DND-41 (cell line): ENCODE results near the gene SEMA4C.

Source experiments
- ATAC-seq: fragments of 200-7000 bp; cut with Tn5 transposase; 3 replicates; pipeline ENCODE4 v1.9.1; 2021; ENCODE audit warnings: low read depth; ENCODE audit not compliant: insufficient read depth
- DNase-seq: peaks from one replicate; pipeline ENCODE4 v3.0.0-alpha.2; 2020
- H2AFZ ChIP-seq: 2 replicates; pipeline ENCODE4 v1.6.0; 2012; ENCODE audit warnings: low read depth, low read length
- H3K27ac ChIP-seq: 2 replicates; pipeline ENCODE4 v1.5.1; 2012; ENCODE audit warnings: low read length, inconsistent platforms
- H3K27me3 ChIP-seq: fragments of 200-600 bp; sonication (generic); 2 replicates; pipeline ENCODE4 v1.6.0; 2012; ENCODE audit warnings: low read length, mild to moderate bottlenecking, inconsistent platforms; ENCODE audit not compliant: insufficient read depth, poor library complexity
- H3K36me3 ChIP-seq: 2 replicates; pipeline ENCODE4 v1.5.1; 2012; ENCODE audit warnings: low read length, inconsistent platforms; ENCODE audit not compliant: insufficient read depth
- H3K4me1 ChIP-seq: 2 replicates; pipeline ENCODE4 v1.5.1; 2012; ENCODE audit warnings: mild to moderate bottlenecking, low read length; ENCODE audit not compliant: insufficient read depth
- H3K4me2 ChIP-seq: 2 replicates; pipeline ENCODE4 v1.6.0; 2012; ENCODE audit warnings: mild to moderate bottlenecking, moderate library complexity, low read length, inconsistent platforms; ENCODE audit not compliant: insufficient read depth
- H3K4me3 ChIP-seq, 2 experiments: fragments of 200-600 bp in 1 of 2; shearing (Covaris generic) in 1 of 2; 2 replicates each; pipeline ENCODE4 v1.5.1; 2012 to 2016; ENCODE audit warnings: inconsistent platforms in 2 of 2, low read length in 2 of 2, mild to moderate bottlenecking in 2 of 2, low read depth in 1 of 2, moderate library complexity in 1 of 2
- H3K79me2 ChIP-seq: 2 replicates; pipeline ENCODE4 v1.6.0; 2012; ENCODE audit warnings: low read length, inconsistent platforms; ENCODE audit not compliant: insufficient read depth
- H3K9ac ChIP-seq: 2 replicates; pipeline ENCODE4 v1.6.0; 2012; ENCODE audit warnings: low read depth, mild to moderate bottlenecking, inconsistent platforms, low read length, moderate library complexity
- H3K9me3 ChIP-seq: 2 replicates; pipeline ENCODE4 v1.5.1; 2012; ENCODE audit warnings: low read length, moderate library complexity, mild to moderate bottlenecking, inconsistent platforms; ENCODE audit not compliant: insufficient read depth, severe bottlenecking
- H4K20me1 ChIP-seq: 2 replicates; pipeline ENCODE4 v1.6.0; 2012; ENCODE audit warnings: low read length; ENCODE audit not compliant: insufficient read depth
- CTCF ChIP-seq: IDR thresholded peaks from 2 replicates; pipeline ENCODE4 v1.5.1; 2012; ENCODE audit warnings: borderline replicate concordance, low read length, moderate library complexity, mild to moderate bottlenecking; ENCODE audit not compliant: poor library complexity, severe bottlenecking; ENCODE audit errors: extremely low read depth
- EZH2 ChIP-seq: IDR thresholded peaks from 3 replicates; pipeline ENCODE4 v1.6.1; 2012; ENCODE audit warnings: borderline replicate concordance, low read depth, mild to moderate bottlenecking, moderate library complexity, low read length, inconsistent platforms; ENCODE audit not compliant: severe bottlenecking

Gene SEMA4C

GRCh38 chr2:96898641-96899412 is 28.9 kb upstream of the SEMA4C start:
- Histone ChIP-seq H3K27me3 (no peaks in the 10 kb centered on the region), H2AFZ (no peak overlapping the region), H3K4me2 (no peak overlapping the region), H3K36me3 (no peaks in the 10 kb centered on the region), H3K27ac (no peak overlapping the region), H3K4me3 (no peak overlapping the region), H3K4me1 (no peaks in the 10 kb centered on the region), H3K79me2 (no peaks in the 10 kb centered on the region), H3K9ac (no peak overlapping the region), H4K20me1 (no peaks in the 10 kb centered on the region; the same call in 1 of the 2 replicates), H3K9me3 (no peaks in the 10 kb centered on the region)
- no peak for TF ChIP-seq EZH2
- TF ChIP-seq CTCF = no peak
- no peak for ATAC-seq
- DNase-seq = no peak

GRCh38 chr2:96898135-96898505 is 28.2 kb upstream of the SEMA4C start:
- Histone ChIP-seq H4K20me1 (no peaks in the 10 kb centered on the region; the same call in 1 of the 2 replicates), H3K36me3 (no peaks in the 10 kb centered on the region), H2AFZ (no peak overlapping the region), H3K4me3 (no peak overlapping the region), H3K4me2 (no peak overlapping the region), H3K79me2 (no peaks in the 10 kb centered on the region), H3K27me3 (no peaks in the 10 kb centered on the region), H3K9me3 (no peaks in the 10 kb centered on the region), H3K4me1 (no peaks in the 10 kb centered on the region), H3K9ac (no peak overlapping the region), H3K27ac (no peak overlapping the region)
- TF ChIP-seq EZH2 (no peak), CTCF (no peak)
- ATAC-seq (no peak), DNase-seq (no peak)

- H3K4me1 ChIP-seq = no peaks in the 10 kb centered on the region
- TF ChIP-seq EZH2 (no peak), CTCF (no peak)
- DNase-seq (no peak), ATAC-seq (no peak)
- no peaks in the 10 kb centered on the region; the same call in 1 of the 2 replicates for H4K20me1 ChIP-seq
- H3K9me3 ChIP-seq = no peaks in the 10 kb centered on the region
- H3K9ac ChIP-seq = no peak overlapping the region
- no peak overlapping the region for H3K4me2 ChIP-seq
- H3K4me3 ChIP-seq = no peak overlapping the region
- no peak overlapping the region for H3K27ac ChIP-seq
- no peaks in the 10 kb centered on the region for H3K27me3 ChIP-seq
- H2AFZ ChIP-seq = no peak overlapping the region
- H3K36me3 ChIP-seq = no peaks in the 10 kb centered on the region
- H3K79me2 ChIP-seq = no peaks in the 10 kb centered on the region
Measured at GRCh38 chr2:96897491-96898134, 27.7 kb upstream of the SEMA4C start.
